BE2C (cell line): ENCODE measurements around the gene XYLT1.

ENCODE experiments used
- DNase-seq: peaks from one replicate; pipeline ENCODE4 v3.0.0-alpha.2; 2020
- H3K27me3 ChIP-seq: fragments of 250-450 bp; sonication (Bioruptor Pico); 2 replicates; pipeline ENCODE4 v1.5.1; 2020; ENCODE audit warnings: mild to moderate bottlenecking
- H3K36me3 ChIP-seq: fragments of 250-450 bp; sonication (Bioruptor Pico); 2 replicates; pipeline ENCODE4 v1.5.1; 2020; ENCODE audit warnings: mild to moderate bottlenecking
- H3K4me1 ChIP-seq: fragments of 250-450 bp; sonication (Bioruptor Pico); 2 replicates; pipeline ENCODE4 v1.5.1; 2020
- H3K4me3 ChIP-seq: 2 replicates; pipeline ENCODE4 v1.5.1; 2011; ENCODE audit warnings: low read depth, low read length
- H3K9me3 ChIP-seq: fragments of 250-450 bp; sonication (Bioruptor Pico); 2 replicates; pipeline ENCODE4 v1.5.1; 2020
- TF ChIP-seq, protein P1 (sequence below): IDR thresholded peaks from 2 replicates; pipeline ENCODE4 v1.5.1; 2012; ENCODE audit warnings: mild to moderate bottlenecking, low read depth, low read length

XYLT1 gene

DNA sequence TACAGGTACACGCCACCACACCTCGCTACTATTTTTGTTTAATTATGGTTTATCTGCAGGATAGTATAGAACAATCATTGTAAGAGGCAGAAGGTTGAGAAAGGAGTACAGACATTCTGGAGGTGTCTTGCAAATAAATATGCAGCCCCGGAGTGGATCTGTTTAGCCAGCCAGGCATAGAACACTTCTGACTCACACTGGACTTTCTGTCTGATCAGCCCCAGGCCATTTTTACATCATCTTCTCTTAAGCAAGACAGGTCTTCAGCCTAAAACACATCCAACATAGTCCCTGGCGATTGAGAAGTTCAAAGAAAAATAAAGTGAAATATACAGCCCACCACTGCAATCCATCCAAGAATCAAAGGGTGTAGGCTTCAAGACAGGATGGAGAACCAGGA lies 81.4 kb downstream of the XYLT1 start:
- no peaks in the 10 kb centered on the region for H3K27me3 ChIP-seq
- H3K4me1 ChIP-seq = no peaks in the 10 kb centered on the region; the same call in 1 of the 2 replicates
- H3K9me3 ChIP-seq = no peaks in the 10 kb centered on the region
- TF ChIP-seq, protein P1, sequence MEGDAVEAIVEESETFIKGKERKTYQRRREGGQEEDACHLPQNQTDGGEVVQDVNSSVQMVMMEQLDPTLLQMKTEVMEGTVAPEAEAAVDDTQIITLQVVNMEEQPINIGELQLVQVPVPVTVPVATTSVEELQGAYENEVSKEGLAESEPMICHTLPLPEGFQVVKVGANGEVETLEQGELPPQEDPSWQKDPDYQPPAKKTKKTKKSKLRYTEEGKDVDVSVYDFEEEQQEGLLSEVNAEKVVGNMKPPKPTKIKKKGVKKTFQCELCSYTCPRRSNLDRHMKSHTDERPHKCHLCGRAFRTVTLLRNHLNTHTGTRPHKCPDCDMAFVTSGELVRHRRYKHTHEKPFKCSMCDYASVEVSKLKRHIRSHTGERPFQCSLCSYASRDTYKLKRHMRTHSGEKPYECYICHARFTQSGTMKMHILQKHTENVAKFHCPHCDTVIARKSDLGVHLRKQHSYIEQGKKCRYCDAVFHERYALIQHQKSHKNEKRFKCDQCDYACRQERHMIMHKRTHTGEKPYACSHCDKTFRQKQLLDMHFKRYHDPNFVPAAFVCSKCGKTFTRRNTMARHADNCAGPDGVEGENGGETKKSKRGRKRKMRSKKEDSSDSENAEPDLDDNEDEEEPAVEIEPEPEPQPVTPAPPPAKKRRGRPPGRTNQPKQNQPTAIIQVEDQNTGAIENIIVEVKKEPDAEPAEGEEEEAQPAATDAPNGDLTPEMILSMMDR = no peak
- H3K4me3 ChIP-seq = no peak overlapping the region
- no peak for DNase-seq
- no peaks in the 10 kb centered on the region for H3K36me3 ChIP-seq

DNA sequence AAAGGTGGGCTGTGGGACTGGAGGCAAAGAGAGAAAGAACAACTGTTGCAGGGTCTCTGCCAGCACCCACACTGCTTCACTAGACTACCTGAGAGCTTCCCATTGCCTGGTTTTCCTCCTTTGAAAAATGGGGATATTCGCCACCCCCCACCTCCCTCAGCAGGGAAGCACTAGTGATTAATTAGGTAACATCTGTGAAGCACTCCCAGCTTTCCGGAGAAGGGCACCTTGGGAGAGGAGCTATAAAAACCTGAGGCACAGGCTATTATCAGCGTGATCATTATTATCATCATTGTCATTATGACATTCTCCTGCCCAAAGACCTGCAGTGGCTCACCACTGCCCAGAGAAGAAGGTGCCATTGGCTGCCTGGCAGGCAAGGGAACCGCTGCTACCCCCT lies 83.5 kb downstream of the XYLT1 start:
- DNase-seq = no peak
- Histone ChIP-seq H3K4me3 (no peak overlapping the region), H3K36me3 (no peaks in the 10 kb centered on the region), H3K27me3 (no peaks in the 10 kb centered on the region), H3K4me1 (peaks cover 7% of the 10 kb centered on the region), H3K9me3 (no peaks in the 10 kb centered on the region)
- TF ChIP-seq, protein P1 = no peak

DNA sequence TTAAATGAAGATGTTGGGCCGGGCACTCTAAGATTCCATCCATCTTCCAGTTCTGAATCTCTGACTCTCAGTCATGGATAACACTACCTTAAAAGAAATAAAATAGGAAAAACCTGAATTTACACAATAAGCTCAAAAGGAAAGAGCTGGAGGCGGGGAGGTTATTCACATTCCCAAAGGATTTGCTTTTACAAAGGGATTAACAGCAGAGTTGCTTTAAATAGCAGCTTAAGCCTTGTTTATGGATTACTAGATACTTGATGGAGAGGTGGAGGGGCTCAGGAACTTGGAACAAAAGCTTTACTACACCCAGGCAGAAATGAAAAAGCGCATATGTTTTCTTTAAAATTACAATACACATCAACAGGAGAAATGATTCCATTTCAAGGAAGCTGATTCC lies 84.5 kb downstream of the XYLT1 start:
- Histone ChIP-seq H3K36me3 (no peaks in the 10 kb centered on the region), H3K4me3 (no peak overlapping the region), H3K4me1 (peaks cover 7% of the 10 kb centered on the region), H3K9me3 (no peaks in the 10 kb centered on the region), H3K27me3 (no peaks in the 10 kb centered on the region)
- TF ChIP-seq, protein P1 = no peak
- DNase-seq = no peak

DNA sequence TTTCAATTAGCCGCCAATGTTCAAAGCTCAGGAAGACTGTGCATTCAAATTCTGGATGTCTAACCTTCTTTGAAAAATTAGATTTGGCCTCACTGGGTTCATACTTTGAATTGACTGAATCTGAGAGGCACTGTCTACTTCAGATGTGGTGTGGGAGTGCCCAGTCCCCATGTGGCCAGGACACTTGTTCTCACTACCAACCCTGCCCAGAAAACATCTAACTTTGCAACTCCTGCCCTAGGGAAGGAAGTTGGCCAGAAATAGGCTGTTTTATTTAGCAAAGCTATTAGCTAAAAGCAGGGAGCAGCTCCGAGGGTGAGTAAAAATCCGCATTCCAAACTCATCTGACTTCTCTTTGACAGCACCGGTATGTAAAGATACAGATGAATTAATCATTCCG lies 86.3 kb downstream of the XYLT1 start:
- no peaks in the 10 kb centered on the region for H3K36me3 ChIP-seq
- H3K9me3 ChIP-seq = no peaks in the 10 kb centered on the region
- peaks cover 8% of the 10 kb centered on the region for H3K4me1 ChIP-seq
- no peak for DNase-seq
- TF ChIP-seq, protein P1 = no peak
- H3K4me3 ChIP-seq = no peak overlapping the region
- no peaks in the 10 kb centered on the region for H3K27me3 ChIP-seq

DNA sequence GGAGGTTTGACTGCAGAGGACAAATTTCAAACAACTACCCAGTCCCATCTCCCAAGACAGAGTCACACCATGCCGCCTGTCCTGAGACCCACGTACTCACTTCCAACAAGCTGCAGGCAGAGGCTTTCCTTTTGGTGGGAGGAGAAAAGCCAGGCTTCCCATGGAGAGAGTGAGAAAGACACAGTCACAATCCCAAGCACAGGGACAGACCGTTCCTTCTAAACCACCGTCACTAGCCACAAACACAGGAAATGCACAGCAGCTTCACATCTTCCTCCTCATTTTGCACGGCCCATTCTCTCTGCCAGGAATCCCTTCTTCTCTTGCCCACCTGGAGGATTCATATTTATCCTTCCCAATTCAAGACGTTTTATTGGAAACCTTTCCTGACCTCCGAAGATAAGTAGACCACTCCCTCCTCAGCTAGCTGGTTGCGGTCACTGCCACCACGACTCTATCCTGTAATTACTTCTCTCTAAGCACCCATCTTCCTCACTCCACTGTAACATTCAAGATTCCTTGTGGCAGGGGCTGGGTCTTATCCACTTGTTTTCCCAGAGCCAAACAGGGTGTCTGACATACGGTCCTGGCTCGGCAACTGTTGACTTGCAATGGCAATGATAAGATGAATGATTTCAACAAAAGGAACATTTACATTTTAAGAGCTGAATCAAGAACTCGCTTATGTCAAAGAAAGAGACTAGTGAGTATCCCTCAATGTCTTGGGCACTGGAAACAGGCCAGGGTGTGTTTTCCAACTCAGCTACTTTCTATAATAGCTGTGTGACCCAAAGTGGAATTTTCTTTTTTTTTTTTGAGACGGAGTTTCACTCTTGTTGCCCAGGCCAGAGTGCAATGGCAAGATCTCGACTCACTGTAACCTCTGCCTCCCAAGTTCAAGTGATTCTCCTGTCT lies 87.6 kb downstream of the XYLT1 start:
- peaks cover 17% of the 10 kb centered on the region for H3K4me1 ChIP-seq
- TF ChIP-seq, protein P1 = no peak
- no peaks in the 10 kb centered on the region for H3K27me3 ChIP-seq
- H3K4me3 ChIP-seq = no peak overlapping the region
- no peaks in the 10 kb centered on the region for H3K9me3 ChIP-seq
- no peaks in the 10 kb centered on the region for H3K36me3 ChIP-seq
- DNase-seq = no peak

DNA sequence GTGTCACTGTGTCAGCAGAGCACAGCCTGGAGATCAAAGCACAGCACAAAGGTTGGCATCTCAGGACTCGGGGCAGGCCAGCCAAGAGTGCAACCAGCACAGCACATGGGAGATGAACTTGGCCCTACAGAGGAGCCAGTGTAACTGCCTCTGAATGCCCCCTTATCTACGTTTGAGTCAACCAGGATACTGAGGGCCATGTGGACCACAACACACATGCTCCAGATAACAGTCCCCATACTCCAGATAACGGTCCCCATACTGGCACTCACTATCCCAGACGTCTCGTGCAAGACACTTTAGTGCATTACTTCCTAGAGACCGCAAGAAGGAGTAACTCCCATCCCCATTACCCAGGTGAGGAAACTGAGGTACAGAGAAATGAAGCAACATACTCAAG lies 88.2 kb downstream of the XYLT1 start:
- Histone ChIP-seq H3K4me3 (no peak overlapping the region), H3K9me3 (no peaks in the 10 kb centered on the region), H3K27me3 (no peaks in the 10 kb centered on the region), H3K36me3 (no peaks in the 10 kb centered on the region), H3K4me1 (peaks cover 17% of the 10 kb centered on the region)
- TF ChIP-seq, protein P1 = no peak
- DNase-seq = peak; percentile 47
